ENCODE measurements around the gene PTPA. TPM values are rescaled to one million over a fixed set of nuclear protein-coding genes. Genes with fewer than 3 reads are reported as not detected.

Gene PTPA
- 83.6 TPM for total RNA-seq

DNA sequence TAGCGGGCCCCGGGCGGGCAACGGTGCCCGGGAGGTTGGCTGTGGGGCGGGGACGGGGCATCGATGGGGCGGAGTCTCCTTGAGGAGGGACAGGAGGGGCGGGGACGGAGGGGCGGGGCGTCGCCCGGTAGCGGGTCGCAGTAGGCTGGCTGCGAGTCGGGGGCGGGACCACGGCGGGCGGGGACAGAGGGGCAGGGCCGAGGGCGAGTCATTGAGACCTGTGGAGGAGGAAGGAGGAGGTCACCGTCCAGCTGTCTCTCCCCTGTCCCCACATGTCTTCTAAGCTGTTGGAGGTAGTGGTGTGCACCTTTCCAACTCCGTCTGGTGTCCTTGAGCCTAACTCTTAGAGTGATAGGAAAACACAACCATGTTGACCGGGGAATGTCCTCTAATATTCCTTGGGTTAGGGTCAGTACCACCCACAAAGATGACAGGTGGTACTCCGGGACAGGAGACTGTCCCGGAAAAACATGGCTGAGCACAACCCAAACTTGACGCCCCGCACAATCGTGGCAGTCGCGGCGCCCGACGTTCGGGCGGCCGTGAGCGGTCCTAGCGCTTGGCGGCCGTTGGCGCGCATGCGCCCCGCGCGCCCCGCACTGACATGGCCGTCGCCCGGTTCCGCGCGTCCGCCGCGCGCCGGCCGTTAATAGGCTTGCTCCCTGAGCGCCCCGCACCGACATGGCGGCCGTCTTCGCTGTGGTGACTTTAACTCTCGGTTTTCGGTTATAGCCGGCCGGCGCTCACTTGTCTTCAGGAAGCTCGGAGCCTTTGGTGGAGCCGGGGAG lies at the start of gene PTPA, which contains the start of gene CRAT:
Gene PTPA (plus strand): TSS at position 676 of the 788 bp plus-strand sequence. CDS start 186 bp downstream, outside the sequence.
Gene CRAT (minus strand): TSS at position 54 of the 788 bp plus-strand sequence. CDS start 284 bp downstream, outside the sequence.

DNA sequence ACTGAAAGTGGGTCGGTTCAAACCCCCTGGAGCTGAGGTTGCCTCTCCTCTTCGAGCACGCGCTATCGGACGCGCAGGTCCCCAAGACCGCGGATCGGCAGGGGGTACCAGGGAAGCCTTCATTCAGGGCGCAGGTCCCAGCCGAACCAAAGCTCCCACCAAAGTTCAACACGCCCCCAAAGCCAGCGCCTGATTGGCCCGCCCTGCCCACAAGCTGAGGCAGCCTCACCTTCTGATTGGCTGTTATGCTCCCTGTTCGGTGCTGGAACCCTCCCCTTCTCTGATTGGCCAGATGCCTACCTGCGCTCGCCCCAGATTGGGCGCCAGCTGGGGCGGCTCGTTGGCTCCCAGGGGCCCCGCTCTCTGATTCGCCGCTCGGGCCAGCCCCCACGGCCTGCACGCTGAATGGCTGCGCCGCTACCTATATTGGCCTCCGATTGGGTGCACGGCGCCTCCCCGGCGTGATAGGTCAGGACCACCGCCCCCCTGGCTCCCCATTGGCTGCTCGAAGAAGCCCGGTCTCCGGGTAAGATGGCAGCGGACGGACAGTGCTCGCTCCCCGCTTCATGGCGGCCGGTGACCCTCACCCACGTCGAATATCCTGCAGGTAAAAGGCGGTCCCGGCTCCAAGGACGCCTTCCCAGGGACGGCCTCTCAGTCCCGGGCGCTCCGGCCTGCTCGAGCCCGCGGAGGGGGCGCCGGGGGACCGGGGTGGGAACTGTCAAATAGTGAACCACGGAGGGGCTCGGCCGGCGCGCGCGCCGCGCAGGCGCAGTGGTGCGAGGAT lies 30.4 kb upstream of the PTPA start, which contains the start of gene DOLPP1:
Gene DOLPP1 (plus strand): TSS at position 511 of the 787 bp plus-strand sequence. CDS start 21 bp downstream, at position 532.

DNA sequence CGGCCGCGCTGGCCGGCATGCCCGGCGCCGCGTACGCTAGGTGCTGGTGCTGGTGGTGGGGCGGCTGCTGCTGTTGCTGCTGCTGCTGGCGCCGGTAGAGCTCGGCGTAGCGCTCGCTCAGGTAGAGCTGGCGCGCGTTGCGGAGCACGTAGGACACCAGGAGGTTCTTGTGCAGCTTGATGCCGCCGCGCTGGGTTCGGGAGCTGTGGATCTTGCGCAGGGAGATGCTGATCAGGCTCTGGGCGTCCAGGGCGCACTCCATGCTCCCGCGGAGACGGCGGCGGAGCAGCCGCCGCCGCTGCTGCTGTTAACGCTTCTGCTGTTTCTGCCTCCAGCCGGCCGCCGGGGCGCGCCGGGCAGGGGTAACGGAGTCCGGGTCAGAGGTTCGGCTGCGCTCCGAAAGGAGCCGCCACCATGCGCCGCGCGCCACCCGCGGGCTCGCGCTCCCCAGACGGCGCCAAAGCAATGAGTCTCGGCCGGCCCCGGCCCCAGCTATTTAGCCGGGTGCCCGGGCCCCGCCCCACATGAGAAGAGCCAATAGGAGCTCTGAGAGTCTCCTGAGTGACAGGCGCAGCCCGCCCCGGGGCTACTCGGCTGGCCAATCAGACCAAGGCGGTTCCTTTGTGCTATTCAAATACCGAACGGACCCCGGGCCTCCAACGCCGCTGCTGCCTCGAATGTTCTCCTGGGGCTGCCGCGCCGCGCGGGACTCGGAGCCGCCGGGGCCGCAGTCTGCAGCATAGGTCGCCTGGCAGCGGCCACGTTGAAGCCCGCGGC lies 66.8 kb downstream of the PTPA start, which contains the start of gene IER5L:
Gene IER5L (minus strand): TSS at position 471 of the 777 bp plus-strand sequence. CDS start 209 bp downstream, at position 262.

Other genes with a start within 250 kb of the PTPA start
- 14.1 TPM for gene KYAT1, start 229.5 kb upstream of the PTPA start, total RNA-seq
- 28.1 TPM for gene LRRC8A, start 229.3 kb upstream of the PTPA start, total RNA-seq
- 41.6 TPM for gene PHYHD1, start 190.4 kb upstream of the PTPA start, total RNA-seq
- 12.2 TPM for gene DOLK, start 163.8 kb upstream of the PTPA start, total RNA-seq
- 48.5 TPM for gene NUP188, start 163.7 kb upstream of the PTPA start, total RNA-seq
- 55.9 TPM for gene SH3GLB2, start 83.1 kb upstream of the PTPA start, total RNA-seq
- gene MIGA2, start 74.8 kb upstream of the PTPA start, total RNA-seq = 28.7 TPM
- gene DOLPP1, start 30.3 kb upstream of the PTPA start, total RNA-seq = 13.5 TPM
- 49.1 TPM for gene CRAT, start 622 bp upstream of the PTPA start, total RNA-seq
- 97.3 TPM for gene IER5L, start 66.8 kb downstream of the PTPA start, total RNA-seq

Measured in metanephros (tissue), 1 donor.